ENCODE results near the gene ZBTB12.

Gene ZBTB12

GRCh38 chr6:31896856-31897611 lies 4.9 kb downstream of the ZBTB12 start:
- DNase-seq, result no peak

GRCh38 chr6:31896493-31896855 lies 5.4 kb downstream of the ZBTB12 start:
- DNase-seq, result no peak

- DNase-seq, result no peak
These were observed 9.1 kb downstream of the ZBTB12 start for GRCh38 chr6:31892821-31893220.

- no peak for DNase-seq
These were observed 12.4 kb downstream of the ZBTB12 start for GRCh38 chr6:31889331-31889972.

GRCh38 chr6:31888276-31889258 lies 13.3 kb downstream of the ZBTB12 start:
- peak; percentile 35 for DNase-seq

- no peak for DNase-seq
These were observed 14.5 kb downstream of the ZBTB12 start for GRCh38 chr6:31887173-31888007.

GRCh38 chr6:31886541-31886991 lies 15.3 kb downstream of the ZBTB12 start:
- DNase-seq, result no peak

GRCh38 chr6:31884528-31885035 lies 17.3 kb downstream of the ZBTB12 start:
- no peak for DNase-seq

GRCh38 chr6:31883676-31884075 lies 18.2 kb downstream of the ZBTB12 start:
- no peak for DNase-seq

GRCh38 chr6:31882344-31882743 lies 19.5 kb downstream of the ZBTB12 start:
- no peak for DNase-seq

GRCh38 chr6:31881136-31881859 lies 20.6 kb downstream of the ZBTB12 start:
- no peak for DNase-seq

- no peak for DNase-seq
These were observed 21.3 kb downstream of the ZBTB12 start for GRCh38 chr6:31880616-31881015.

GRCh38 chr6:31879901-31880300 lies 22.0 kb downstream of the ZBTB12 start:
- DNase-seq, result no peak

GRCh38 chr6:31879143-31879542 lies 22.7 kb downstream of the ZBTB12 start:
- DNase-seq, result no peak

GRCh38 chr6:31878726-31879125 lies 23.2 kb downstream of the ZBTB12 start, which contains the start of gene SLC44A4:
SLC44A4 (minus strand) TSS chr6:31878997; CDS start chr6:31878980, 17 bp downstream.
- no peak for DNase-seq

- no peak for DNase-seq
These were observed 23.7 kb downstream of the ZBTB12 start for GRCh38 chr6:31878222-31878621.

GRCh38 chr6:31877651-31878161 lies 24.2 kb downstream of the ZBTB12 start:
- DNase-seq, result no peak

- DNase-seq, result no peak
These were observed 24.7 kb downstream of the ZBTB12 start for GRCh38 chr6:31877125-31877650.

GRCh38 chr6:31876357-31876756 lies 25.5 kb downstream of the ZBTB12 start:
- no peak for DNase-seq

GRCh38 chr6:31875877-31876276 lies 26.0 kb downstream of the ZBTB12 start:
- DNase-seq, result no peak

Data from CD4-positive, alpha-beta T cell treated with Interferon gamma for 1 hour (primary cell).